DND-41 (cell line): ENCODE data around the gene DEF6.

Source experiments
- EZH2 ChIP-seq: IDR thresholded peaks from 3 replicates; pipeline ENCODE4 v1.6.1; 2012; ENCODE audit warnings: borderline replicate concordance, low read depth, mild to moderate bottlenecking, moderate library complexity, low read length, inconsistent platforms; ENCODE audit not compliant: severe bottlenecking
- TF ChIP-seq, protein P1 (sequence below): IDR thresholded peaks from 2 replicates; pipeline ENCODE4 v1.5.1; 2012; ENCODE audit warnings: borderline replicate concordance, low read length, moderate library complexity, mild to moderate bottlenecking; ENCODE audit not compliant: poor library complexity, severe bottlenecking; ENCODE audit errors: extremely low read depth

DNA sequence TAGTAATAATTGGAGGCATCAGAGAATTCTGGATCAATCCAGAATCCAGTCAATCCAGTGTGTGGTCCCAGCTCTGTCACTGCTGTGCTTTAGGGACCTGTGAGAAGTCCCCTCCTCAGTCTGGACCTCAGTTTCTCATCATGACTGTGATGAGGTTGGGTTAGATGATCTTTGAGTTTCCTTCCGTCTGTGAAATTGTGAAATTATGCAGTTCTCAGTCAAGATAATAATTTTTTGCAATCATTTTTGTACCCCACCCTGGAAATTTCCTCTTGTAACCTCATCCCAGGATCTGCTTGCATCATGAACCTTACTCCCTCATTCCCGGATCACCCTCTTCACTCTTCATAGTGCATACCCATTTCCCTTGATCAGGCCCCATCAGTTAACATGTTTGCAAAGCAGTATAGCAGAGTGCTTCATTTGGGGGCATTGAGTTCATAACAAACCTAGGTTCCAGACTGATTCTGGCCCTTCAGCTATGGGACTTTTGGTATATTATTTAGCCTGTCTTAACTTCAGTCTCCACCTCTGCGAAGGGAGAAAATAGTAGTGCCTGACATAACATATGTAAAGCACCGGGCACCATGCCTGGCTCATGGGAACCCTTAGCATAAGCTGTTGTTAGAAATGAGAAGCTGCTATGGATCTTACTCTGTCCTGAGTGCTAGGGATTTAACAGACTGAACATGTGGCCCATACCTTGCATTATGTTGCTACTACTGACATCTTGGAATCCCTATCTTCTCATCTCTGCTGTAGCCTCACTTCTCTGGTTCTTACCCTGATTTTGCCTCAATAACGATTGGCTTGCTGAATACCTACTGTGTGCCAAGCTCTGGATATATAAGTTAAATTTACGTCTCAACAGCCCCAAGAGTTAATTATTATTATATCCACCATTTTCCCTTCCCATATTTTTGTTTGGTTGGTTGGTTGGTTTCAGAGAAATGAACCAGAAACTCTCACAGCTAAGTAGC, 36.7 kb upstream of the DEF6 start:
- TF ChIP-seq, protein P1, sequence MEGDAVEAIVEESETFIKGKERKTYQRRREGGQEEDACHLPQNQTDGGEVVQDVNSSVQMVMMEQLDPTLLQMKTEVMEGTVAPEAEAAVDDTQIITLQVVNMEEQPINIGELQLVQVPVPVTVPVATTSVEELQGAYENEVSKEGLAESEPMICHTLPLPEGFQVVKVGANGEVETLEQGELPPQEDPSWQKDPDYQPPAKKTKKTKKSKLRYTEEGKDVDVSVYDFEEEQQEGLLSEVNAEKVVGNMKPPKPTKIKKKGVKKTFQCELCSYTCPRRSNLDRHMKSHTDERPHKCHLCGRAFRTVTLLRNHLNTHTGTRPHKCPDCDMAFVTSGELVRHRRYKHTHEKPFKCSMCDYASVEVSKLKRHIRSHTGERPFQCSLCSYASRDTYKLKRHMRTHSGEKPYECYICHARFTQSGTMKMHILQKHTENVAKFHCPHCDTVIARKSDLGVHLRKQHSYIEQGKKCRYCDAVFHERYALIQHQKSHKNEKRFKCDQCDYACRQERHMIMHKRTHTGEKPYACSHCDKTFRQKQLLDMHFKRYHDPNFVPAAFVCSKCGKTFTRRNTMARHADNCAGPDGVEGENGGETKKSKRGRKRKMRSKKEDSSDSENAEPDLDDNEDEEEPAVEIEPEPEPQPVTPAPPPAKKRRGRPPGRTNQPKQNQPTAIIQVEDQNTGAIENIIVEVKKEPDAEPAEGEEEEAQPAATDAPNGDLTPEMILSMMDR, result no peak
- TF ChIP-seq EZH2, result no peak
